GM12878 (cell line): ENCODE data around the gene ZNF407. TPM values are rescaled to one million over a fixed set of nuclear protein-coding genes. Genes with fewer than 3 reads are reported as not detected.

Source experiments
- ATAC-seq: fragments of 200-7000 bp; cut with Tn5 transposase; 3 replicates; pipeline ENCODE4 v1.9.1; 2020; ENCODE audit warnings: mild to moderate bottlenecking, moderate library complexity
- BruUV-seq: library from RNA; stranded (reverse); fragments of 400-500 nt; replicated peaks from 2 replicates; lab custom pipeline; 2021; lab: Mats Ljungman, UMichigan
- CTCF ChIA-PET: fragments of 300-600 bp; sonication (Branson Sonifier 250); formaldehyde crosslinking; extraction: SDS; loops from one replicate; lab custom pipeline; 2021; ENCODE audit warnings: inconsistent platforms; lab: Yijun Ruan, JAX
- POLR2A ChIA-PET: fragments of 350-600 bp; formaldehyde crosslinking; extraction: SDS; loops from one replicate; lab custom pipeline; 2021; ENCODE audit warnings: inconsistent platforms; lab: Charles Lee
- RAD21 ChIA-PET: fragments of 300-600 bp; sonication (Branson Sonifier 250); formaldehyde crosslinking; loops from one replicate; lab custom pipeline; 2023; ENCODE audit warnings: antibody characterized with exemption; ENCODE audit not compliant: unreplicated experiment; lab: Charles Lee
- SMC1A ChIA-PET: fragments of 300-600 bp; sonication (Branson Sonifier 250); formaldehyde crosslinking; loops from one replicate; lab custom pipeline; 2023; ENCODE audit not compliant: unreplicated experiment, uncharacterized antibody; lab: Charles Lee
- DNase-seq: peaks from one replicate; pipeline ENCODE4 v3.0.0-alpha.2; 2011; ENCODE audit warnings: low read depth, low spot score
- FAIRE-seq: peaks from 3 replicates; lab custom pipeline; 2011; peaks lifted over from hg19 to GRCh38; lab: Jason Lieb, UNC
- H2AFZ ChIP-seq: 2 replicates; pipeline ENCODE4 v1.6.0; 2011; ENCODE audit warnings: low read depth, low read length, control low read depth; ENCODE audit not compliant: control insufficient read depth
- H3K27ac ChIP-seq: 2 replicates; pipeline ENCODE4 v1.5.1; 2011; ENCODE audit warnings: control low read depth; ENCODE audit not compliant: control insufficient read depth, insufficient read depth
- H3K27me3 ChIP-seq, 2 experiments: replicated peaks in 1 of 2; 2 replicates each; pipeline versions ENCODE4 v1.6.0 to v1.6.1; 2011; ENCODE audit warnings: low read length in 1 of 2; ENCODE audit not compliant: control insufficient read depth in 2 of 2, insufficient read depth in 2 of 2
- H3K36me3 ChIP-seq, 2 experiments: 2 replicates each; pipeline ENCODE4 v1.5.1; 2011; ENCODE audit warnings: low read length in 1 of 2; ENCODE audit not compliant: control insufficient read depth in 2 of 2, insufficient read depth in 2 of 2
- H3K4me1 ChIP-seq: 2 replicates; pipeline ENCODE4 v1.6.1; 2011; ENCODE audit warnings: mild to moderate bottlenecking, low read length, moderate library complexity, mixed read lengths; ENCODE audit not compliant: control insufficient read depth, insufficient read depth
- H3K4me2 ChIP-seq: 2 replicates; pipeline ENCODE4 v1.6.0; 2011; ENCODE audit warnings: control low read depth; ENCODE audit not compliant: control insufficient read depth, insufficient read depth
- H3K4me3 ChIP-seq: fragments of 200-600 bp; sonication (generic); 2 replicates; pipeline ENCODE4 v1.5.1; 2016
- H3K79me2 ChIP-seq: 2 replicates; pipeline ENCODE4 v1.6.0; 2011; ENCODE audit warnings: low read length; ENCODE audit not compliant: control insufficient read depth, insufficient read depth
- H3K9ac ChIP-seq: 2 replicates; pipeline ENCODE4 v1.8.0; 2011; ENCODE audit warnings: low read length, control low read depth, mixed read lengths; ENCODE audit not compliant: control insufficient read depth, insufficient read depth
- H3K9me3 ChIP-seq: replicated peaks from 3 replicates; pipeline ENCODE4 v1.5.1; 2011; ENCODE audit warnings: mild to moderate bottlenecking, low read length; ENCODE audit not compliant: control insufficient read depth, insufficient read depth
- H4K20me1 ChIP-seq: 2 replicates; pipeline ENCODE4 v1.6.0; 2011; ENCODE audit not compliant: control insufficient read depth, insufficient read depth
- RAD21 ChIP-seq: IDR thresholded peaks from 2 replicates; pipeline ENCODE4 v1.6.1; 2011; ENCODE audit warnings: mild to moderate bottlenecking, low read depth, low read length, moderate library complexity; ENCODE audit not compliant: insufficient read depth
- REST ChIP-seq: IDR thresholded peaks from 2 replicates; pipeline ENCODE4 v1.6.1; 2012; ENCODE audit warnings: mild to moderate bottlenecking, low read depth, low read length
- USF2 ChIP-seq: IDR thresholded peaks from 2 replicates; pipeline ENCODE4 v1.6.1; 2011; ENCODE audit warnings: low read depth, low read length, improper control_type of control experiment, borderline replicate concordance
- ZSCAN29 ChIP-seq: fragments of 450-650 bp; IDR thresholded peaks from 2 replicates; pipeline ENCODE4 v1.6.1; 2017; ENCODE audit warnings: mild to moderate bottlenecking, moderate library complexity
- WGBS: methylation state at CpG from one replicate; pipeline ENCODE4 v1.1.6; 2016; ENCODE audit warnings: low lambda C conversion rate; ENCODE audit not compliant: insufficient replicate concordance, insufficient coverage; ENCODE audit errors: missing lambda C conversion rate; 5-methylcytosine and 5-hydroxymethylcytosine counted together
- in situ Hi-C: fragments of 300-500 bp; cut with MboI; formaldehyde crosslinking; loops from 9 replicates; pipeline ENCODE4 v1.14.3; 2018; ENCODE audit warnings: mixed read lengths
- intact Hi-C: fragments of 100-400 bp; cut with micrococcal nuclease; formaldehyde crosslinking; loops from one replicate; pipeline ENCODE4 v1.14.2; 2022; ENCODE audit not compliant: unreplicated experiment
- polyA plus RNA-seq, 11 experiments: library from polyadenylated mRNA; depleted of rRNA in 4 of 11; unstranded in 6 of 11; stranded (reverse) in 5 of 11; fragments of >200 nt; fragmentation: Nextera tagmentation in 4 of 11; fragmentation: Illumina TruSeq in 1 of 11; extraction: Ambion mirVana in 4 of 11; extraction: Trizol in 1 of 11; gene quantifications; 1 replicate in 1 of 11; 2 replicates in 10 of 11; pipeline versions ENCODE4 v1.2.1 to v1.2.3, GENCODE V29; 2011 to 2016; ENCODE audit warnings: inconsistent platforms in 2 of 11, missing spikeins in 2 of 11, low read depth in 1 of 11
- total RNA-seq, 4 experiments: library from RNA; depleted of rRNA in 3 of 4; stranded (reverse); fragments of >200 nt in 3 of 4; fragmentation: Illumina TruSeq in 1 of 4; extraction: Trizol in 1 of 4; gene quantifications; 2 replicates each; pipeline versions ENCODE4 v1.2.1 to v1.2.3, GENCODE V29; 2013 to 2021
- TF ChIP-seq, protein P1 (sequence below): IDR thresholded peaks from 2 replicates; pipeline ENCODE4 v1.6.1; 2012; ENCODE audit warnings: low read depth, low read length, improper control_type of control experiment

ZNF407 gene
- total and polyA plus RNA-seq, 10 of the 15 experiments (the other 5 are each of a cell fraction or from before 2014, with no cell fraction given): 0.69 to 11.6 (median 5.3) TPM

- no peaks in the 10 kb centered on the region for H3K79me2 ChIP-seq
- ChIA-PET SMC1A (no interaction called here), POLR2A (no interaction called here), CTCF (no interaction called here), RAD21 (no interaction called here)
- H3K36me3 ChIP-seq: no peaks in the 10 kb centered on the region
- no peaks in the 10 kb centered on the region for H3K27me3 ChIP-seq
- no peak overlapping the region for H3K4me3 ChIP-seq
- H3K9ac ChIP-seq: no peak overlapping the region
- TF ChIP-seq USF2: no peak
- no peak for TF ChIP-seq ZSCAN29
- no peak for TF ChIP-seq REST
- TF ChIP-seq, protein P1, sequence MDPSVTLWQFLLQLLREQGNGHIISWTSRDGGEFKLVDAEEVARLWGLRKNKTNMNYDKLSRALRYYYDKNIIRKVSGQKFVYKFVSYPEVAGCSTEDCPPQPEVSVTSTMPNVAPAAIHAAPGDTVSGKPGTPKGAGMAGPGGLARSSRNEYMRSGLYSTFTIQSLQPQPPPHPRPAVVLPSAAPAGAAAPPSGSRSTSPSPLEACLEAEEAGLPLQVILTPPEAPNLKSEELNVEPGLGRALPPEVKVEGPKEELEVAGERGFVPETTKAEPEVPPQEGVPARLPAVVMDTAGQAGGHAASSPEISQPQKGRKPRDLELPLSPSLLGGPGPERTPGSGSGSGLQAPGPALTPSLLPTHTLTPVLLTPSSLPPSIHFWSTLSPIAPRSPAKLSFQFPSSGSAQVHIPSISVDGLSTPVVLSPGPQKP: no peak
- TF ChIP-seq RAD21: no peak
- no peaks in the 10 kb centered on the region for H3K9me3 ChIP-seq
- no peak overlapping the region for H3K27ac ChIP-seq
- DNase-seq (no peak), ATAC-seq (no peak), FAIRE-seq (no peak)
- no peaks in the 10 kb centered on the region for H4K20me1 ChIP-seq
- no peak overlapping the region for H2AFZ ChIP-seq
- WGBS: 98% methylated on average over 5 of the region's 5 CpGs
- no TSS peak for BruUV-seq
- H3K4me2 ChIP-seq: no peak overlapping the region
- intact Hi-C loops: no loop called here
- in situ Hi-C loops: no loop called here
- no peaks in the 10 kb centered on the region; the same call in 1 of the 2 replicates for H3K4me1 ChIP-seq
These were observed 228.9 kb downstream of the ZNF407 start for GRCh38 chr18:74826572-74826971.
